Neural cell (in vitro differentiated cells): ENCODE data around the gene SP100. TPM values are rescaled to one million over a fixed set of nuclear protein-coding genes. Genes with fewer than 3 reads are reported as not detected.

Experiments used
- H2AFZ ChIP-seq: fragments of 200-600, 300-800 bp; sonication (generic), shearing (Covaris generic); 2 replicates; pipeline ENCODE4 v1.6.0; 2014; ENCODE audit warnings: low read depth, mild to moderate bottlenecking, antibody characterized with exemption, low read length, moderate library complexity
- H3F3A ChIP-seq: fragments of 200-600 bp; shearing (Covaris generic); 2 replicates; pipeline ENCODE4 v1.6.1; 2016; ENCODE audit warnings: mild to moderate bottlenecking, moderate library complexity, mixed read lengths, antibody characterized with exemption, low read length; ENCODE audit not compliant: insufficient read depth, poor library complexity, severe bottlenecking
- H3K27ac ChIP-seq: fragments of 200-600, 300-800 bp; sonication (generic), shearing (Covaris generic); 2 replicates; pipeline ENCODE4 v1.5.1; 2014; ENCODE audit warnings: mild to moderate bottlenecking, low read length, moderate library complexity
- H3K27me3 ChIP-seq: fragments of 300-800, 200-600 bp; sonication (generic), shearing (Covaris generic); 2 replicates; pipeline ENCODE4 v1.6.0; 2014; ENCODE audit warnings: mild to moderate bottlenecking, low read depth, low read length, moderate library complexity; ENCODE audit not compliant: insufficient read depth
- H3K36me3 ChIP-seq: fragments of 300-800, 200-600 bp; sonication (generic), shearing (Covaris generic); 2 replicates; pipeline ENCODE4 v1.5.1; 2014; ENCODE audit warnings: mild to moderate bottlenecking, antibody characterized with exemption, low read length, moderate library complexity; ENCODE audit not compliant: insufficient read depth
- H3K4me2 ChIP-seq: fragments of 300-800, 200-600 bp; sonication (generic), shearing (Covaris generic); 2 replicates; pipeline ENCODE4 v1.6.0; 2014; ENCODE audit warnings: mild to moderate bottlenecking, low read length
- H3K4me3 ChIP-seq: fragments of 300-800, 200-600 bp; sonication (generic), shearing (Covaris generic); 2 replicates; pipeline ENCODE4 v1.5.1; 2014; ENCODE audit warnings: mild to moderate bottlenecking, low read length, moderate library complexity
- H3K79me2 ChIP-seq: fragments of 200-600 bp; shearing (Covaris generic); replicated peaks from 2 replicates; pipeline ENCODE4 v1.6.0; 2014; ENCODE audit warnings: mild to moderate bottlenecking, low read length, moderate library complexity; ENCODE audit not compliant: insufficient read depth
- H3K9ac ChIP-seq: fragments of 300-800, 200-600 bp; sonication (generic), shearing (Covaris generic); 2 replicates; pipeline ENCODE4 v1.6.1; 2016; ENCODE audit warnings: mild to moderate bottlenecking, low read length, mixed read lengths
- H3K9me2 ChIP-seq: fragments of 200-600 bp; shearing (Covaris generic); 2 replicates; pipeline ENCODE4 v1.6.1; 2016; ENCODE audit warnings: mild to moderate bottlenecking, low read length, mixed read lengths; ENCODE audit not compliant: insufficient read depth
- H3K9me3 ChIP-seq: fragments of 200-600, 300-800 bp; sonication (generic), shearing (Covaris generic); 2 replicates; pipeline ENCODE4 v1.6.1; 2016; ENCODE audit warnings: mild to moderate bottlenecking, mixed run types, low read length, moderate library complexity, mixed read lengths
- H4K20me1 ChIP-seq: fragments of 200-600 bp; shearing (Covaris generic); 2 replicates; pipeline ENCODE4 v1.6.1; 2016; ENCODE audit warnings: mild to moderate bottlenecking, mixed run types; ENCODE audit not compliant: insufficient read depth
- CTCF ChIP-seq: fragments of 450-650 bp; IDR thresholded peaks from 2 replicates; pipeline ENCODE4 v1.5.1; 2014; ENCODE audit warnings: antibody characterized with exemption, mild to moderate bottlenecking, moderate library complexity; ENCODE audit not compliant: poor library complexity, severe bottlenecking
- REST ChIP-seq: IDR thresholded peaks from 2 replicates; pipeline ENCODE4 v1.6.1; 2012; ENCODE audit warnings: borderline replicate concordance
- SMC3 ChIP-seq: fragments of 450-650 bp; conservative IDR thresholded peaks from 2 replicates; pipeline ENCODE4 v1.6.1; 2014; ENCODE audit warnings: antibody characterized with exemption, mild to moderate bottlenecking, moderate library complexity; ENCODE audit not compliant: poor library complexity
- polyA plus RNA-seq: library from polyadenylated mRNA; depleted of rRNA; stranded (reverse); fragments of >200 nt; gene quantifications from 2 replicates; pipeline ENCODE4 v1.2.3, GENCODE V29; 2014

The SP100 gene
- polyA plus RNA-seq, 1 donor from 2014 or later, result not detected

GRCh38 chr2:230411570-230412370 lies 4.2 kb upstream of the SP100 start (continued):
- no peak for TF ChIP-seq CTCF
- TF ChIP-seq SMC3, result no peak

GRCh38 chr2:230412371-230412711 lies 3.7 kb upstream of the SP100 start:
- Histone ChIP-seq H3K27me3 (peaks cover 19% of the 10 kb centered on the region), H3K9ac (no peak overlapping the region)

More at GRCh38 chr2:230412371-230412711, 3.7 kb upstream of the SP100 start:
- Histone ChIP-seq H3K79me2 (no peaks in the 10 kb centered on the region), H3K4me2 (no peak overlapping the region), H3K36me3 (no peaks in the 10 kb centered on the region), H3K9me2 (no peaks in the 10 kb centered on the region), H3F3A (no peaks in the 10 kb centered on the region), H2AFZ (no peak overlapping the region), H3K4me3 (peak overlapping the region; percentile 72), H3K9me3 (no peaks in the 10 kb centered on the region), H4K20me1 (no peaks in the 10 kb centered on the region), H3K27ac (no peak overlapping the region)
- TF ChIP-seq REST (no peak), CTCF (no peak)
